Stomach smooth muscle (tissue), 2 donors: ENCODE results near the gene TTYH2.

ENCODE experiments used
- H3K27ac ChIP-seq: one replicate; pipeline ENCODE4 v1.7.0; 2013; ENCODE audit warnings: mild to moderate bottlenecking, low read length, inconsistent platforms
- H3K27me3 ChIP-seq, 2 donors: one replicate each; pipeline ENCODE4 v1.7.0; 2013; ENCODE audit warnings: low read length in 2 of 2; ENCODE audit not compliant: insufficient read depth in 2 of 2, control insufficient read depth in 1 of 2
- H3K36me3 ChIP-seq, 2 donors: one replicate each; pipeline ENCODE4 v1.7.0; 2013; ENCODE audit warnings: low read length in 2 of 2; ENCODE audit not compliant: control insufficient read depth in 2 of 2, insufficient read depth in 2 of 2
- H3K4me1 ChIP-seq: one replicate; pipeline ENCODE4 v1.7.0; 2013; ENCODE audit warnings: low read length; ENCODE audit not compliant: control insufficient read depth, insufficient read depth
- H3K4me3 ChIP-seq, 2 donors: one replicate each; pipeline ENCODE4 v1.7.0; 2013; ENCODE audit warnings: low read length in 2 of 2
- H3K9ac ChIP-seq, 2 donors: one replicate each; pipeline ENCODE4 v1.7.0; 2013; ENCODE audit warnings: low read length in 2 of 2, mild to moderate bottlenecking in 1 of 2
- H3K9me3 ChIP-seq, 2 donors: one replicate each; pipeline ENCODE4 v1.7.0; 2013; ENCODE audit warnings: low read length in 2 of 2; ENCODE audit not compliant: control insufficient read depth in 2 of 2
- donor health status: healthy.
- donor health status: Pancreatic carcinoma.

Gene TTYH2

GRCh38 chr17:74204474-74204873, 8.9 kb upstream of the TTYH2 start:
- peaks cover 10 to 20% of the 10 kb centered on the region in 2 donors for H3K27me3 ChIP-seq
- peak overlapping the region; percentile 93 to 97 for H3K9ac ChIP-seq
- H3K4me1 ChIP-seq = peaks cover 32% of the 10 kb centered on the region
- H3K4me3 ChIP-seq = peak overlapping the region; percentile 95 to 97
- no peaks in the 10 kb centered on the region for H3K9me3 ChIP-seq
- H3K36me3 ChIP-seq = peaks cover 21 to 28% of the 10 kb centered on the region in 2 donors
- H3K27ac ChIP-seq = peak overlapping the region; percentile 76

- Histone ChIP-seq H3K4me1 (peaks cover 30% of the 10 kb centered on the region), H3K9ac (peak overlapping the region in 1 of 2 donors; percentile 40)
These were observed 8.1 kb upstream of the TTYH2 start for GRCh38 chr17:74205274-74205673.

GRCh38 chr17:74206332-74206818, 7.0 kb upstream of the TTYH2 start:
- H3K36me3 ChIP-seq = peaks cover 25 to 31% of the 10 kb centered on the region in 2 donors
- H3K4me1 ChIP-seq = peaks cover 41% of the 10 kb centered on the region
- no peak overlapping the region for H3K9ac ChIP-seq
- H3K27me3 ChIP-seq = peaks cover 2 to 5% of the 10 kb centered on the region in 2 donors
- H3K27ac ChIP-seq = no peak overlapping the region
- no peaks in the 10 kb centered on the region for H3K9me3 ChIP-seq
- H3K4me3 ChIP-seq = no peak overlapping the region

More at GRCh38 chr17:74205274-74205673, 8.1 kb upstream of the TTYH2 start:
- no peak overlapping the region for H3K27ac ChIP-seq
- no peaks in the 10 kb centered on the region for H3K9me3 ChIP-seq
- peaks cover 3 to 15% of the 10 kb centered on the region in 2 donors for H3K27me3 ChIP-seq
- H3K36me3 ChIP-seq = peaks cover 25 to 31% of the 10 kb centered on the region in 2 donors
- H3K4me3 ChIP-seq = peak overlapping the region in 1 of 2 donors; percentile 0

- Histone ChIP-seq H3K36me3 (peaks cover 17 to 26% of the 10 kb centered on the region in 2 donors), H3K4me3 (no peak overlapping the region), H3K9ac (no peak overlapping the region), H3K27me3 (no peaks in the 10 kb centered on the region), H3K4me1 (peaks cover 41% of the 10 kb centered on the region), H3K9me3 (no peaks in the 10 kb centered on the region), H3K27ac (no peak overlapping the region)
These were observed 2.9 kb upstream of the TTYH2 start for GRCh38 chr17:74210191-74211140.

GRCh38 chr17:74211141-74211911, 2.0 kb upstream of the TTYH2 start:
- Histone ChIP-seq H3K4me3 (peak overlapping the region; percentile 80 to 84), H3K27ac (no peak overlapping the region), H3K36me3 (peaks cover 16 to 23% of the 10 kb centered on the region in 2 donors), H3K4me1 (peaks cover 35% of the 10 kb centered on the region), H3K27me3 (no peaks in the 10 kb centered on the region), H3K9ac (peak overlapping the region in 1 of 2 donors; percentile 42), H3K9me3 (no peaks in the 10 kb centered on the region)

- H3K4me1 ChIP-seq = peaks cover 34% of the 10 kb centered on the region
- no peak overlapping the region for H3K27ac ChIP-seq
- peak overlapping the region; percentile 80 to 84 for H3K4me3 ChIP-seq
- H3K36me3 ChIP-seq = peaks cover 16 to 22% of the 10 kb centered on the region in 2 donors
- H3K9ac ChIP-seq = peak overlapping the region; percentile 29 to 42
- no peaks in the 10 kb centered on the region for H3K27me3 ChIP-seq
- no peaks in the 10 kb centered on the region for H3K9me3 ChIP-seq
These were observed 1.5 kb upstream of the TTYH2 start for GRCh38 chr17:74211912-74212208.

GRCh38 chr17:74212209-74212912, 1.0 kb upstream of the TTYH2 start:
- H3K27ac ChIP-seq = peak overlapping the region; percentile 37
- H3K4me3 ChIP-seq = peak overlapping the region; percentile 80 to 84
- peaks cover 16 to 18% of the 10 kb centered on the region in 2 donors for H3K36me3 ChIP-seq
- no peaks in the 10 kb centered on the region for H3K9me3 ChIP-seq
- no peaks in the 10 kb centered on the region for H3K27me3 ChIP-seq
- peak overlapping the region; percentile 29 to 84 for H3K9ac ChIP-seq
- H3K4me1 ChIP-seq = peaks cover 34% of the 10 kb centered on the region

GRCh38 chr17:74213861-74214391, 555 bp downstream of the TTYH2 start:
- H3K4me3 ChIP-seq = peak overlapping the region; percentile 57 to 73
- peak overlapping the region in 1 of 2 donors; percentile 29 for H3K9ac ChIP-seq
- no peak overlapping the region for H3K27ac ChIP-seq
- H3K27me3 ChIP-seq = no peaks in the 10 kb centered on the region
- H3K36me3 ChIP-seq = peaks cover 9% of the 10 kb centered on the region in 2 donors
- H3K9me3 ChIP-seq = no peaks in the 10 kb centered on the region
- peaks cover 34% of the 10 kb centered on the region for H3K4me1 ChIP-seq

- Histone ChIP-seq H3K4me1 (peaks cover 34% of the 10 kb centered on the region), H3K36me3 (peaks cover 3 to 4% of the 10 kb centered on the region in 2 donors), H3K9ac (no peak overlapping the region), H3K27me3 (no peaks in the 10 kb centered on the region), H3K9me3 (no peaks in the 10 kb centered on the region), H3K27ac (no peak overlapping the region), H3K4me3 (peak overlapping the region in 1 of 2 donors; percentile 73)
These were observed 1.3 kb downstream of the TTYH2 start for GRCh38 chr17:74214484-74215341.
